Heart right ventricle (tissue), 16 donors: ENCODE results near the gene TBC1D8. TPM values are rescaled to one million over a fixed set of nuclear protein-coding genes. Genes with fewer than 3 reads are reported as not detected.

Experiments
- ATAC-seq, 8 donors: fragments of 200-7000 bp; cut with Tn5 transposase; one replicate each; pipeline ENCODE4 v1.9.1; 2020; ENCODE audit warnings: mild to moderate bottlenecking in 8 of 8, moderate library complexity in 8 of 8, moderate number of reproducible peaks in 1 of 8
- DNase-seq, 2 donors: peaks; one replicate each; pipeline ENCODE4 v3.0.0-alpha.2; 2020
- H3K27ac ChIP-seq, 10 donors: fragments of 200-600 bp; sonication (generic) in 2 of 10; one replicate each; pipeline versions ENCODE4 v1.5.0 to v1.8.0; 2020 to 2022; ENCODE audit warnings: mild to moderate bottlenecking in 3 of 10
- H3K27me3 ChIP-seq, 7 donors: fragments of 200-600 bp; one replicate each; pipeline ENCODE4 v1.8.0; 2021 to 2022; ENCODE audit warnings: mild to moderate bottlenecking in 2 of 7
- H3K36me3 ChIP-seq, 9 donors: fragments of 200-600 bp; sonication (generic) in 1 of 9; one replicate each; pipeline versions ENCODE4 v1.5.0 to v1.8.0; 2020 to 2022; ENCODE audit warnings: mild to moderate bottlenecking in 2 of 9
- H3K4me1 ChIP-seq, 9 donors: fragments of 200-600 bp; sonication (generic) in 1 of 9; one replicate each; pipeline versions ENCODE4 v1.5.0 to v1.8.0; 2020 to 2022; ENCODE audit warnings: mild to moderate bottlenecking in 4 of 9
- H3K4me3 ChIP-seq, 10 donors: fragments of 200-600 bp; sonication (generic) in 2 of 10; one replicate each; pipeline versions ENCODE4 v1.5.0 to v1.8.0; 2020 to 2022; ENCODE audit warnings: mild to moderate bottlenecking in 7 of 10, moderate library complexity in 2 of 10
- H3K9me3 ChIP-seq, 11 donors: fragments of 200-600 bp in 10 of 11; sonication (generic) in 2 of 11; one replicate each; pipeline versions ENCODE4 v1.5.0 to v1.8.0; 2013 to 2022; ENCODE audit warnings: mild to moderate bottlenecking in 2 of 11, control low read depth in 1 of 11, moderate library complexity in 1 of 11
- WGBS, 2 donors: extraction: QIAGEN DNeasy Blood & Tissue Kit; methylation state at CpG; one replicate each; pipeline ENCODE4 v1.1.7; 2013; ENCODE audit warnings: inconsistent platforms in 1 of 2; 5-methylcytosine and 5-hydroxymethylcytosine counted together
- intact Hi-C, 10 donors: fragments of 100-400 bp; cut with DNase I; formaldehyde crosslinking; loops; one replicate each; pipeline versions ENCODE4 v1.11.1 to v1.14.2; 2022
- polyA plus RNA-seq, 2 donors: library from polyadenylated mRNA; stranded (reverse); fragments of 200-250 nt; gene quantifications; one replicate each; pipeline ENCODE4 v1.2.3, GENCODE V29; 2013
- total RNA-seq, 10 donors: library from RNA; stranded (reverse); fragmentation: NEBNext Ultra II Directional in 3 of 10; extraction: Animal tissue kit (Norgen Biotek cat#: 25700) in 3 of 10; gene quantifications; one replicate each; pipeline versions ENCODE4 v1.2.1 to v1.2.4, GENCODE V29; 2021 to 2023
- TF ChIP-seq, protein P1 (sequence below), 9 donors: fragments of 200-600 bp; sonication (generic) in 2 of 9; IDR thresholded peaks; one replicate each; pipeline versions ENCODE4 v1.5.0 to v1.8.0; 2021 to 2022; ENCODE audit warnings: antibody characterized with exemption in 9 of 9, mild to moderate bottlenecking in 5 of 9, moderate library complexity in 1 of 9
- donor health status: Arrhythmogenic right ventricular cardiomyopathy.
- donor health status: ischemic (EF 13 %, LVEDD 7.1; RV severe dilation, severe dysfunction).
- donor health status: healthy with polysubstance abuse.
- donor health status: DM: no; HTN: yes; CAD: no.
- donor health status: DM: no; HTN: no; CAD: no.
- donor health status: ischemic (EF 25% LVEDD 6.9; RV normal size, moderate dysfunction).
- donor health status: ischemic (EF 25% LVEDD 5.7; RV mildly dilated, moderate dysfunction).
- donor health status: healthy.
- donor health status: DM: yes; HTN: yes; CAD: no.
- donor health status: Ischemic cardiomyopathy.
- donor health status: ischemic (EF 35%, LVEDD 5.7; RV mildly dilated, moderate dysfunction).
- donor health status: nonischemic (EF 11% LVEDD 7.7; RV severe dilation, severe dysfunction).
- donor health status: DM: yes; HTN: yes; CAD: no.
- donor health status: PGD.
- donor health status: ischemic (EF 29% LVEDD 5.4; RV normal size, mild dysfunction).
- donor health status: nonischemic (EF 23%, LVEDD 6.1; RV moderate dilation, normal function).

The TBC1D8 gene
- total and polyA plus RNA-seq, 12 donors = 24.0 to 69.5 (median 55.5) TPM

DNA sequence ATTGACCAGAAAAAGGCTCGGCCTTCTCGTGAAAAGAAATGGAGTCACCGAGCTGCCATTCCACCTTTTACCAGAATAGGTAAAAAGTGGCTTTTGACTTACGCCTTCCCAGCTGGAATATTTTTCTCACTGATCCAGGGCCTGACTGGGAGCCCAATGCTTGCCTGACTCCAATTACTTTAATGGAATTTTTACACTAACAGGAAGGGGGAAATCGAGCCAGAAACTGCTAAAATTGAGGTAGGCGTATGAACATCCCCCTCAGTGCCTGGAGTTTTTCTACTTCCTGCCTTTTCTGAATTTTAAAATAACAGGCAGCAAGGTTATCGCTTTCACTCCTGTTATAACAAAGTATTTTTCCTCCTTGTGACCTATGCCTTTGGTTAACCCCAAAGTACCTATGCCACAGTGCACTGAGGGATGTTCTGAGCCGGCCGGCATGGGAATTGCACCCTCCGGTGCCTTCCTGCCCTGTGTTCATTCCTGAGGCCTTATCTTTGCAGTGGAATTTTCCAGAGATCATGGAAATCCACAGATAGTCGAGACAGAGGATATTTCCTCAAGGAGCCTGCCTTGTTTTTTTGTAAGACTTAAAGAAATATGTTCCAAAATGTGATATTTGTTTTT is 167.4 kb downstream of the TBC1D8 start:
- Histone ChIP-seq H3K27ac (peak overlapping the region in 6 of 10 donors; percentile 6 to 62 (median 36)), H3K27me3 (no peaks in the 10 kb centered on the region), H3K9me3 (no peaks in the 10 kb centered on the region), H3K4me3 (no peak overlapping the region), H3K4me1 (peaks cover 0 to 19% (median 0%) of the 10 kb centered on the region in 9 donors), H3K36me3 (peaks cover 0 to 62% (median 0%) of the 10 kb centered on the region in 9 donors)
- intact Hi-C loops = loop anchor here (1.0 to 10.0 kb wide), 12 partner anchors 79 to 569 kb away; partner anchors contain the start of genes NPAS2 (in 2 of the 10) and CHST10 (in 1 of the 10)
- 63 to 65% methylated on average over 11 of the region's 11 CpGs for WGBS, 2 donors
- TF ChIP-seq, protein P1, sequence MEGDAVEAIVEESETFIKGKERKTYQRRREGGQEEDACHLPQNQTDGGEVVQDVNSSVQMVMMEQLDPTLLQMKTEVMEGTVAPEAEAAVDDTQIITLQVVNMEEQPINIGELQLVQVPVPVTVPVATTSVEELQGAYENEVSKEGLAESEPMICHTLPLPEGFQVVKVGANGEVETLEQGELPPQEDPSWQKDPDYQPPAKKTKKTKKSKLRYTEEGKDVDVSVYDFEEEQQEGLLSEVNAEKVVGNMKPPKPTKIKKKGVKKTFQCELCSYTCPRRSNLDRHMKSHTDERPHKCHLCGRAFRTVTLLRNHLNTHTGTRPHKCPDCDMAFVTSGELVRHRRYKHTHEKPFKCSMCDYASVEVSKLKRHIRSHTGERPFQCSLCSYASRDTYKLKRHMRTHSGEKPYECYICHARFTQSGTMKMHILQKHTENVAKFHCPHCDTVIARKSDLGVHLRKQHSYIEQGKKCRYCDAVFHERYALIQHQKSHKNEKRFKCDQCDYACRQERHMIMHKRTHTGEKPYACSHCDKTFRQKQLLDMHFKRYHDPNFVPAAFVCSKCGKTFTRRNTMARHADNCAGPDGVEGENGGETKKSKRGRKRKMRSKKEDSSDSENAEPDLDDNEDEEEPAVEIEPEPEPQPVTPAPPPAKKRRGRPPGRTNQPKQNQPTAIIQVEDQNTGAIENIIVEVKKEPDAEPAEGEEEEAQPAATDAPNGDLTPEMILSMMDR (IDR thresholded peaks at IDR 0.05) = no peak
- ATAC-seq = peak in 5 of 8 donors; percentile 46 to 64 (median 58)
- no peak for DNase-seq

DNA sequence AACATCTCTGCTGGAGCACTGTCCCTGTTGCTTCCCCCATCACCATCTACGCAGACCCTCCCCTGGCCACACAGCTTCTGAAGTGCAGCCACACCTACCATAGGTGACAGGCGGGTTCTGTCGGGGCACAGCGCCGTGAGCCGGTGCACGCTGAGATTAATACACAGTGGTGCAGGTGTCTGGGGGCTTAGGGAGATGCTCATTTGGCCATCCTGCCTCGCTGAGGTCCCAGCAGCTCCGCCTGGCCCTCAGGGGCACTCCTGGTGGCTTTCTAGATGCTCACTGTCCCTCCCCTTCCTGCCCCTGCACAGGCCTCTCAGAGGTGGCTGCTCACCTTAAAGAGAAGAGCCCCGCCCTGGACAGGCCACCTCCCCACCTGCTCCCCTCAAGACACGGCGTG is 168.0 kb downstream of the TBC1D8 start:
- H3K36me3 ChIP-seq = peaks cover 0 to 65% (median 5%) of the 10 kb centered on the region in 9 donors
- no peaks in the 10 kb centered on the region for H3K27me3 ChIP-seq
- no peaks in the 10 kb centered on the region for H3K9me3 ChIP-seq
- 92% methylated on average over 12 of the region's 12 CpGs for WGBS, 2 donors
- ATAC-seq (peak in 2 of 8 donors; percentile 6 to 21), DNase-seq (no peak)
- peak overlapping the region in 6 of 10 donors; percentile 6 to 62 (median 36) for H3K27ac ChIP-seq
- H3K4me1 ChIP-seq = peaks cover 0 to 19% (median 0%) of the 10 kb centered on the region in 9 donors
- TF ChIP-seq, protein P1 (IDR thresholded peaks at IDR 0.05) = no peak
- intact Hi-C loops = loop anchor here in 5 of 10 donors (2.0 to 10.0 kb wide), 8 partner anchors 78 to 568 kb away; partner anchors contain the start of genes NPAS2 (in 2 of the 5) and CHST10 (in 1 of the 5)
- H3K4me3 ChIP-seq = no peak overlapping the region

DNA sequence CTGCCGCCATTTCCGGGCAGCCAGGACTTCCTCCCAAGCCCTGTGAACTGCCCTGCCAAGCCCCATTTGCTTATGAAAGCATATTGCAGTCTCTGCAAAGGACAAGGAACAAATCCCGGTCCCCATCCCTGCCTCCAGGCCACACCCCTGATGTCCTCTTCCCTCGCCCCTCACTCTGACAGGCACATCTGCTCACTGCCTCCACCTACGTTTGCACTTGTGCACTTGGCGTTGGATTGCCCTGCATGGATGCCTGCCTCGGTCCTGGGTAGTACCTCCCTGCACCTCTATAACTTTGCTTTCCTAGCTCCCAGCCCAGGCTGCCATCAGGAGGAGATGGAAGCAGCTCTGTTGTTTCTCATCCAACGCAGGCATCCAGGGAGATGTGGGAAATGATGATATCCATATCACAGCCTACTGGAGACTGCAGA is 168.7 kb downstream of the TBC1D8 start:
- Histone ChIP-seq H3K27ac (no peak overlapping the region), H3K9me3 (no peaks in the 10 kb centered on the region), H3K4me3 (no peak overlapping the region), H3K27me3 (no peaks in the 10 kb centered on the region), H3K36me3 (peaks cover 0 to 65% (median 5%) of the 10 kb centered on the region in 9 donors), H3K4me1 (peaks cover 0 to 19% (median 0%) of the 10 kb centered on the region in 9 donors)
- intact Hi-C loops = loop anchor here in 5 of 10 donors (2.0 to 10.0 kb wide), 8 partner anchors 78 to 568 kb away; partner anchors contain the start of genes NPAS2 (in 2 of the 5) and CHST10 (in 1 of the 5)
- TF ChIP-seq, protein P1 (IDR thresholded peaks at IDR 0.05) = no peak
- DNase-seq (no peak), ATAC-seq (peak in 1 of 8 donors; percentile 47)
- WGBS, 2 donors = 71 to 74% methylated on average over 8 of the region's 8 CpGs

DNA sequence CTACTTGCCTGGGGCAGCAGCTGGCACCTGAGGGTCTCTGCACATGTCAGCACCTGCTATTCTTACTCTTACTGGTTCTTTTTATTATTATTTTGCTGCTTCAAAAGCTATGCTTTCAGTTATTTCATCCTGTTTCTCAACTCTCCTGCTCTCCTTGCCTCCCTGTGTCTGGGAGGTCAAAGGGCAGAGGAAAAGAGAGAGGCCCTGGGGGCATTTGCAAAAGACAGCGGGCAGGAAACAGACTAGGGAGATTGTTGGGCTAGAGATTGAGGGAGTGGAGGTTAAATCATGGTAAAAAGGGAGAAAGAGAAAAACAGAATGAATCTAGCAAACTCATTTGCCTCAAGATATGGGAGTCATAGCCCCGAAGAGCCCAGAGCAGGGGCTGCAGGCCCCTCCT is 170.2 kb downstream of the TBC1D8 start:
- 82 to 83% methylated on average over 2 of the region's 2 CpGs for WGBS, 2 donors
- no peaks in the 10 kb centered on the region for H3K27me3 ChIP-seq
- intact Hi-C loops = loop anchor here in 5 of 10 donors (5.0 to 10.0 kb wide), 7 partner anchors 76 to 566 kb away; partner anchors contain the start of genes NPAS2 (in 2 of the 5) and CHST10 (in 1 of the 5)
- no peak overlapping the region for H3K27ac ChIP-seq
- TF ChIP-seq, protein P1 (IDR thresholded peaks at IDR 0.05) = no peak
- ATAC-seq = no peak
- no peak for DNase-seq
- peaks cover 0 to 77% (median 9%) of the 10 kb centered on the region in 9 donors for H3K36me3 ChIP-seq
- peaks cover 0 to 19% (median 0%) of the 10 kb centered on the region in 9 donors for H3K4me1 ChIP-seq
- no peaks in the 10 kb centered on the region for H3K9me3 ChIP-seq
- H3K4me3 ChIP-seq = no peak overlapping the region
